ENCODE data around the gene VDAC1.

VDAC1 gene

GRCh38 chr5:134022333-134022732 is 17.6 kb upstream of the VDAC1 start:
- no peak for DNase-seq

DNA sequence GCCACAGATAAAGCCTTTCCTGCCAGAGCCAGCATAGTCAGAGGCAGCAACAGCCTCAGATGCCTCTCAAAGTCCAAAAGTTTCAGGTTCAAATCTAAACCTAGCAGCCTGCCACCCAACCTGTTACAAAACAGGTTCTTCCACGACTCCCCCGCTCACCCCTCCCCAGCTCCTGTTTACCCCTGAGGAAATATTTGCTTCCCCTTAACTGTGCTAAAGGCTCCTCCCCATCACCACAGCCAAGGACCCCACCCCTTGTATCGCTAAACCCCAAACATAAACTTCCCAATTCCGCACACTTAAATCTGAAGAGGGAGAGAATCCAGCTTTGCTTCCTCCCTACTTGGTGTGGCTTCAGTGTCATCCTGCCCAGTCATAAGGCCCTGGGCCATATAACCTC is 15.4 kb upstream of the VDAC1 start:
- no peak for DNase-seq

GRCh38 chr5:134019636-134020035 is 14.9 kb upstream of the VDAC1 start:
- DNase-seq, result no peak

GRCh38 chr5:134018986-134019316 is 14.2 kb upstream of the VDAC1 start:
- no peak for DNase-seq

DNA sequence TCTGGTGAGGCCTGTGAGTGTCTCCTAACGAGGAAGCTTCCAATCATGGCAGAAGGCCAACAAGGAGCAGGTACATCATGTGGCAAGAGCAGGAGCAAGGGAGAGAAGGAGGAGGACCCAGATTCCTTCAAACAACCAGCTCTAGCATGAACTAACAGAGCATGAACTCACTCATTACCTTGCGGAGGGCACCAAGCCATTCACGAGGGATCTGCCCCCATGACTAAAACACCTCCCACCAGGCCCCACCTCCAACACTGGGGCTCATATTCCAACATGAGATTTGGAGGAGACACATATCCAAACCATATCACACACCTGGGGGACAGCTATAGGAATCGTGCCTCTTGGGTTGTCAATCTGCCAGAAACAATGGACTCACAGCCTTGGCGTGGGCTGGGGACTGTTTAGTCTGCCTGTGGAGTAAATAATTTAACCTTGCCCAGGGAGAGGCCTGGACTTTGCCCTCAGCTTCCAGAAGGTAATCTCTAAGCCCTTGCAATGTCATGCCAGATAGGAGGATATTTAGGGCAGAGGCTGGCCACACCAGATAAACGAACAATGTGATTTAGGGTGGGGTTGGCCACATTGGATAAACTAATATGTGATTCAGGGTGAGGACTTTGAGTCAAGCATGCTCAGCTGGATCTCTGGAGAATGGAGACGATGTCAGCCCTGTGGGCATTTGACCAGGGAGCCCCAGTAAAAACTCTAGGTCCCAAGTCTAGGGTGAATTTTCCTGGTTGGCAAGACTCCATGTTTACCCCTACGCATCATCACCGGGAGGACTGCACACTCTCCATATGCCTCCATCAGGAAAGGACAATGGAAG is 13.6 kb upstream of the VDAC1 start:
- DNase-seq, result no peak

GRCh38 chr5:134008266-134008749 is 3.5 kb upstream of the VDAC1 start:
- DNase-seq, result no peak

- no peak for DNase-seq
Measured at GRCh38 chr5:134007581-134008265, 2.9 kb upstream of the VDAC1 start.

DNA sequence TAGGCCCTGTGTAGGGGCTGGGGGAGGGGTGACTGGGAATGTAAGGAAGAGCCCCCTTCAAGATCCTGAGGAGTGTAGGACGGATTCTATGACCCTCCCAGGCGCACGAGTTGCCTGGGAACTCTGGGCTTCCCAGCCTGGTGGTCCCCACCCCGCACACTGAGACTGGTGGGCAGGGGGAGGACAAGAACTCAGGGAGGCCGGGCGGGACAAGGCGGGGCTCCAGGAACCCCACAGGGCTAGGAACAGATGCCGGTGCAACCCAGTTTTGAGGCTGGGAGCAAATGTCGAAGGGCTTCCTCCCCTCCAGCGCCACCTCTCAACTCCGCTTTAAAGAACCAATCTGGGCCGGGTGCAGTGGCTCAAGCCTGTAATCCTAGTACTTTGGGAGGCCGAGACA is 1.3 kb upstream of the VDAC1 start:
- DNase-seq, result no peak

DNA sequence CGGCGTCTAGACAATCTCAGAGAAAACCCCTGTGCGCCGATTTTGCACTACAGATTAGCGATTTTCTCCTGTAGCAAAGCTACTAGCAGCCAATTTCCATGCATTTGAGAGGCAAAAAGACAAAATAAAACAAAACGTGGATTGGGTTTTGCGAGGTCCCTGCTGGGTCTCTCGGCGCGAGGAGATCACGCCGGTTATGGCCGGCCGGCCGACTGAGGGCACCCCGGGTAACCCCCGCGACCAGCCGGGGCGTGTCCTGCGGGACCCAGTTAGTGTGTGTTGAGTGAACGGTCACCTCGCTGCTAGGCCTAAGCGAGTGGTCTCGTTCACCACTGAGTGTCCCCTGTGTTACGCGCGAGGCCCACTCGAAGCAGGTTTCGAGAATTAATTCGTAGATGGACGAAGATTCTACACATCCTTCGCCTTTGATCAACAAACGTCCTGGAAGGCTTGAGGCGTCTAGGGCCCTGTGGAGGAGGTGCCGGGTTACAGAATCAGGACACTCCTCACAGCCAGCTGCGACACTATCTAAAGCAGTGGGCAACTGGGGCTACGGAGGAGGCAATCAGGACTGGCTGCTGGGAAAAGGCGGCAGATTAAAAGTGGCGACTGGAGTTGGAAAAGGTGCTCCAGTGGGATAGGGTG is 764 bp upstream of the VDAC1 start:
- DNase-seq, result no peak

DNA sequence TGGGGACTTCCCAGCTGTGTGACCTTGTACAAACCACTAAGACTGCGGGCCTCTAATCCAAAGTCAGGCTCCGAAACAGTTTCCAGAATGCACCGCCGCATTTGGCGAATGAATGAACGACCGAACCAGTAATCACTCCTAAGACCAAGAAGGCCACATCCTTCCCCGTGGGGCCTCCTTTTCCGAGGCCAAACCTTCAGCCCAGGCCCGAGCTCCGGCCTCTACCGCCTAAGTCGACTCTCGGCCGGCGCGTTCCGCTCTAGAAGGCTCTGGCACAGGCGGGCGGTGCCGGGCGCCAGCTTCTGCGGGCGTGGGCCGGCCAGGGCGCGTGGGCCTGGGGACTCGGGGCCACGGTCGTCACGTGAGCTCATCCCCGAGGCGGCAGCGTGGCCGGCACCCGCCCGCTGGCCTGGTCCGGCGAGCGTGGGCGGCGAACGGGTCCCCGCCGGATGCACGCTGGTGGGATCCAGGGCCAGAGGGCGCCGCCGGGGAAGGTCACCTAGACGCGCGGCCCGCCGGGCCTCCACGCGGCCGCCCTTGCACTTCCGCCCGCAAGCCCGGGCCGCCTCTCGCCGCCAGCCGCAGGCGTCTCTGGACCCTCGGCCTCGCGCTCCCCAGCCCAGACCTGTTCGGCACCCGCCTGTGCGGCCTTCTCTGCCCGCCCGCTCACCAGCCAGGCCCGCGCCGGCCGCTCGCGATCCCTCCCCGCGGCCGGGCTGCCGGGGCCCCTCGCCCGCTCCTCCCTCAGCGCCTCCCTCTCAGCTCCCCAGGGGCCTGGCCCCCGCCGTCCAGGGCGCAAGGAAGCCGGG is 754 bp downstream of the VDAC1 start:
- no peak for DNase-seq

DNA sequence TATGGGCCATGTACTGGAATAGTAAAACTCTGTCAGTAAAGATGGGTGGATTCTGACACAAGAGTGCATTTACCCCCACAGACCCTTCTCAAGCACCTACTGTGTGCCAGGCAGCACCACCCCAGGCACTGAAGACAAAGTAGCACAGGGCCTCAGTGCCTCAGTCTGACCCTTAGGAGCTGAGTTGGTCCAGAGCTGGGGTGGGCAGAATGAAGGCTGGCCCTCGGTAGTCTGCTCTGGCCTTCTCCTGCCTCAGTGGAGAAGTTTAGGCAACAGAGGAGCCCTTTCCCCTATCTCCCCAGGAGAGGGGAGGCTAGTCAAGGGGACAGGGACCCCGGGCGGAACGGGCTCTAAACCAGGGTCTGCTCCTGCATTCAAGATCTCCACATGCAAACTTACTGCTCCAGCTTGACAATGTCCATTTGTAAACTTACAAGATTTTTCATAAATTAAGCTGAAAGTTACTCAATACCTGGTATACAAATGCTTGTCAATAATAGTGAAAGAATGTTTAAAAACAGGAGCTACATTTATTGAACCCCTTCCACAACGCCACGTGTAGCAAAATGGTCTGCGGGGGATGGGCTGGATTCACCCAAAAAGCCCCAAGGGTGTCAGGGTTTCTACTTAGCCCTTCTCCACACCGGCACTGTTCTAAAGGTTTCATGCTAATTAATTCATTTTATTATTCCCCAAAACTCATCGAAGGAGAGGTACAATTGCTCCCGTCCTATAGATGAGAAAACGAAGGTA is 1.5 kb downstream of the VDAC1 start:
- DNase-seq, result no peak

- DNase-seq, result no peak
Measured at GRCh38 chr5:134001938-134002731, 2.6 kb downstream of the VDAC1 start.

DNA sequence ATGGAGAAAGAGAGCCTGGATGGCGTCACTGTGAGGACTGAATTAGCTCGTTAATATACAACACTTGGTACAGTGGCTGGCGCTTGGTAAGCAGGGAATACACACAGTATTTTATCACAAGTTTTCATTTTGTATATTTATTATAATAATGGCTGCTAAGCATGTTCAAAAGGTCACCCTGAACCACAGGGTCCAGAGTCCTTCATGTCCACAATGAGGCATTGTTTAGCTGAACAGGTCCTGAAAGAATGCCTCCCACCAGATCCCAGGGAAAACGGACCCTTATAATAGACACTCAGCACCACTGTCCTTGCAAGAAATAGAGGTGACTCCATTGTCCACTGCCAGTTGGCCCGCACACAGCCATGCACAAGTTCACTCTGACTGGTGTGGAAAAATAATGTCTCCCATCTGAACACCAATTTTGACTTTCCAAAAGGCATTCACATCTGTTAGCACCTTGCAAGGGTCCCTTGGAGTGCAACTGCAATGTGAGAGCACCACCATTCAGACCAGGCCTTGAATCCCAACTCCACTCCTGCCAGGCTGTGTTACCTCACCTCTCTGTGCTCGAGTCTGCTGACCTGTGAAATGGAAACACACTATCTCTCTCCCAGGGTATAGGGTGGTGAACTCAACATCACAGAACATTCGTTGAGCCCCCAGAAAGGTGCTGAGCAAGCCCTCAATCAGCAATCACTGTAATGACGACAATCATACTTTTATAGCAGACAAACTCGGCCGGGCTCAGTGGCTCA is 3.9 kb downstream of the VDAC1 start:
- DNase-seq, result no peak

DNA sequence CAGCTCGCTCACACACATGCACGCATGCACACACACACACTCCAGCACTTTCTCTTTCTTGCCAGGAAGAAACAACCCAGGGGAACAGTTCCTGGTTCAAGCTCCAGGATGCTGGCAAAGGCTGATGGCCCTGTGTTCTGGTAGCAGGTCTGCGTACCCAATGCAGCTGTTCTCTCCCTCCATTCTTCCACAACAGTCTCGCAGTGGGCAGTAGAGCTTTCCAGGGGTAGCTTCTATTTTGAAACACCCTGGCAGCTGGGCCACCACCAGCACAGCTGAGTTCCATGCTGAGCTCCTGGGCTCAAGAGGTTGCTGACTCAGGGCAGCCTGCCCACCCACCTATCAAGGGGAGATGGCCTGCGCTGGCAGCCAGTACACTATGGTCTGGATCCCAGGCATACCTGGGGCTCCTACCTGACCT is 4.7 kb downstream of the VDAC1 start:
- DNase-seq, result no peak

DNA sequence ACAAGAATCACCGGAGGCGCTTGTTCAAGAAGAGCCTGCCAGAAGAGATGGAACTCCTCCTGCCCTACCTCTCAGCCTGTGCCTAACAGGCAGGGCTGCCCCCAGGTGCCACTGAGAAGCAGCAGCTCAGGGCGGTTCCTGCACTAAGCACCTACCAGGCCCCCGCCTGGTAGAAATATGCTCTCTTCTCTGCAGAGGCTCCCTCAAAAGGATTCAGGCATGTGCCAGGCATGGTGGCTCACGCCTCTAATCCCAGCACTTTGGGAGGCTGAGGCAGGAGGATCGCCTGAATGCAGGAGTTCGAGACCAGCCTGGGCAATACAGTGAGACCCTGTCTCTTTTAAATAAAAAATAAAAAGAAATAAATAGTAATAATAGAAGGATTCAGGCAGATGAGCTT is 6.0 kb downstream of the VDAC1 start:
- no peak for DNase-seq

DNA sequence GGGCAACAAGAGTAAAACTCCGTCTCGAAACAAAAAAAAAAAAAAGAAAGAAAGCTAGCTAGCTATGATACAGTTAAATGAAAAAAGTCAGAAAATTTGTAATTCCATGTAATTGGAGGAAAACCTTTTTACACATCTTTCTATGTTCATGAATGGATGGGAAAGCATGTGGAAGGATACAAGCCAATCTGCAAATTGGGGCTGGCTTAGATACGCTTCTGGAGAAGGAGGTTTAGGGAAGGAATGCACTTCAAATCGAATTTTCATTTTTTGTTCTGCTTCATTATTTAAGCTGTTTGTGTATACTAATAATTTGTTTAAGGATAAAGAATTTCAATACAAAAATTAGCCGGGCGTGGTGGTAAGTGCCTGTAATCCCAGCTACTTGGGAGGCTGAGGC is 6.7 kb downstream of the VDAC1 start:
- no peak for DNase-seq

- DNase-seq, result no peak
Measured at GRCh38 chr5:133996683-133997252, 8.0 kb downstream of the VDAC1 start.

GRCh38 chr5:133995883-133996563 is 8.8 kb downstream of the VDAC1 start:
- no peak for DNase-seq

DNA sequence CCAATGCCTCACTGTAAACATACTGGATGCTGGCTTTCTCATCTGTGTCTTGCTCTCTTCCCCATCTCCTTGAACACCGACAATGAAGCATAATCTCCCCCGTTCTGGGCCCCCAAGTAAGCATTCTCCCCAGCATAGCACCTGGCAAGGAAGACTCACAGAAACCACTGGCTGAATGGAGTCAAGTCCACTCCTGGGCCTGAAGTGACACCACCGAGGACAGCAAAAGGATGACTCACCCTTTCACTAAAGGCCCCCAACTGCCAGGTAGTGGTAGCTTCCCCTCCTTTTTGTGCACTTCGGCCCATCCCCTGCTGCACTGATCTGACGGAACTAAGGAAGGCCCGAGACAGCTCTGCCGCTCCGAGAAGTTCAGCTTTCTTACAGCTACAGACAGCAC is 9.4 kb downstream of the VDAC1 start:
- no peak for DNase-seq

GRCh38 chr5:133994990-133995333 is 9.8 kb downstream of the VDAC1 start:
- DNase-seq, result no peak

Data from NCI-H1048 (cell line).